Measurements from ENCODE around the gene GAL3ST2.
"Not testable (repeated sequence)": the region's sequence is repeated elsewhere in the genome, so short reads cannot be mapped to it uniquely, and the experiment has no call there.

Gene GAL3ST2

DNA sequence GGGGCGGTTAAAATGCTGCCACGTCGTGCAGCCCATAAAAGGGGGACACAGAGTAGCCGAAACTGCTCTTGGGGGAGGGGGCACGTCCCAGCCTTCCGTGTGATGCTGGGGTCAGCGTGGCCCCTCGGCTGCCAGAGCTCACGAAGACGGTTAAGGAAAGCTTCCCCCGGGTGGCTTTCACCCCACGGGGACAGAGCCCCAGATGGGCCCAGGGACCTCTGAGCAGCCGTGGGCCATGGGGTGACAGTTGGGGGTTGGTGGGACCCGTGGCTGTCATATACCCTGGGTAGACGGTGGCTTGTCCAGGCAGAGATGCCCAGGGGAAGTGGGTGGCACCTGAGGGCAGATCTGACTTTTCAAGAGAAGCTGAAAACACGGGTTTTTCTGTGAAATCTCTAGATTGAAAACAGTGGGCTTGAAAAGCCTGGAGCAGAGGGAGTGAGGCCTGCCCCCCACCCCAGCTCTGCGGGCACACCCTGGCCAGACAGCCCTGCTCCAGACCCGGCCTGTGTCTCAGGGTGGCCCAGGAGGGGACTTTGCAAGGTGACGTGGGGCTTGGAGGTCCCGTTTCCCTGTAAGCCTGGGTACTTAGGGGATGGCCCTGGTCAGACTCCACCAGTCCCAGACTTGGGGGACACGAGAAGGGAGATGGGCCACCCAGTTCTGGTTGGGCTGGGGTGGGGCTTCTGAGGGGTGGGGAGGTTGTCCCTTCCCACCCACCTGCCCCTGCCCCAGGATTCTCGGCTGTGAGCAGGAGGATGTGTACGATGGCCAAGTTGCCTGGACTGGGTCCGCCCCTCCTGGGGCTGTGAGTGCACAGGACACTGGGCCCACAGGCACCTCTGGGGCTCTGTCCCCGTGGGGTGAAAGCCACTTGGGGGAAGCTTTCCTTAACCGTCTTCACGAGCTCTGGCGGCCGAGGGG lies 33.0 kb downstream of the GAL3ST2 start:
- no peak for DNase-seq (ENCODE audit: low read depth in 2 of 2)

DNA sequence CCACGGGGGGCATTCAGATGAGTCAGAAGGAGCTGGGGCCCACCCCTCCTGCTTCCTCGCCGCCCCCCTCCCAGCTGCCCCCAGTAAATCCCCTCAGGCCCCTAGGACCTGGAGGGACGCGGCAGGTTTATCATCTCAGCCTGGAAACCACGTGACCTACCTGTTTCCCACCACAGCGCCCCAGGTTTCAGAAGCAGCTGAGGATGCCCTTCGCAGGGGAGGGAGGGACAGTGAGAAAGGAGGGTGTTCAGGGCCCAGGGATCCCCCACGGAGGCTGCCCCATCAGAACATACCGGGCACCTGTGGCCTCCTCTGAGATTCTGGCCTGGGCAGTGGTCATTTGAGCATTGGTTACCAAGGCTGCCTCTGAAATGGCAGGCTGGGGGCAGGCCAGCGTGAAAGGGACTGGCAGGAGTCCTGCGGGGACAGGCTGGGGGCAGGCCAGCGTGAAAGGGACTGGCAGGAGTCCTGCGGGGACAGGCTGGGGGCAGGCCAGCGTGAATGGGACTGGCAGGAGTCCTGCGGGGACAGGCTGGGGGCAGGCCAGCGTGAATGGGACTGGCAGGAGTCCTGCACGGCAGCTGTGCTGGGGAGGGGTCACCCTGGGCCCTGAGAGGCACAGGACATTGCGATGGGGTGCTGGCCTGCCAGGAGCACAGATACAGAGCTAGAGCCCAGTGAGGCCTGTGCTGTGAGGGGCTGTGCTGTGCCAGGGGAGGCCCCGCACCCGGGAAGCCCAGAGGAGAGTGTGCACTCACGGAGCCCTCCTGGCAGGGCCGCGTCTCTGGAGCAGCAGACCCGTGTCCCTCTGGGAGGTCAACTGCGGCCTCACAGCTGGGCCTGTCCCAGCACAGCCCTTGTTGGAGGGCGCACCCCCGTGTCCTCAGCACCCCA lies 33.9 kb downstream of the GAL3ST2 start:
- DNase-seq (ENCODE audit: low read depth in 2 of 2) = no peak

DNA sequence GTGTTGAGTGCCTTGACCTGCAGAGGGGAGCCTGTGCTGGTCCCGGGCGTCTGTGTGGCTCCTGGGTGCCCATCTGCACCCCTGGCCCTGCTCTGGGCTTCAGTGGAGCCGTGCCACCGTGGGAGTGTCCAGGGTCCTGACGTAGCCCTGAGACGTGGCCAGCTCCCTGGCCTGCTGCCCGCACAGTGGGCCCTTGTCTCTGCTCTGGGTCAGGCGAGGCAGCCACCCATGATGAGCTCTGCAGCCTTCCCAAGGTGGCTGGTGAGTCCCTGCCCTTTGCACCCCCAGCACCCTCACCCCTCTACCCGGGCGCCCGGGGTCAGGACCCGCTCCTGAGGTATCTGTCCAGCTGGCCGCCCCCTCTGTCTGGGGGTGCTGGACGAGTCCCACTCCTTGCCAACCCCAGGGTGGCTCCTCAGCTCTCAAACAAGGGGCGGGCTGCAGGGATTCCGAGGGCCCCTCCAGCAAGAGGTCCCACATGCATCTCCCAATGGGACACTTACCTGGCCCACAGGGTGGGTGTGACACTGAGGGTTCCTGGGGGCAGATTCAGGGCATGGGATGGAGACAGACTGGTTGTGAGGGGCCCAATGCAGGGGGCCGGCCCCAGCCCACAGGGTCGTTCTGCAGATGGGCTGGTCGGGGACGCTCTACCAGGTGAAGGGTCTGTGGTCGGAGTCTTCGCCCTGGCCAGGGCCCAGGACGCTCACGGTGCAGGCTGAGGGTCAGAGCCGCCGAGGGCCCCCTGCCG lies 34.8 kb downstream of the GAL3ST2 start:
- no peak for DNase-seq (ENCODE audit: low read depth in 2 of 2)

DNA sequence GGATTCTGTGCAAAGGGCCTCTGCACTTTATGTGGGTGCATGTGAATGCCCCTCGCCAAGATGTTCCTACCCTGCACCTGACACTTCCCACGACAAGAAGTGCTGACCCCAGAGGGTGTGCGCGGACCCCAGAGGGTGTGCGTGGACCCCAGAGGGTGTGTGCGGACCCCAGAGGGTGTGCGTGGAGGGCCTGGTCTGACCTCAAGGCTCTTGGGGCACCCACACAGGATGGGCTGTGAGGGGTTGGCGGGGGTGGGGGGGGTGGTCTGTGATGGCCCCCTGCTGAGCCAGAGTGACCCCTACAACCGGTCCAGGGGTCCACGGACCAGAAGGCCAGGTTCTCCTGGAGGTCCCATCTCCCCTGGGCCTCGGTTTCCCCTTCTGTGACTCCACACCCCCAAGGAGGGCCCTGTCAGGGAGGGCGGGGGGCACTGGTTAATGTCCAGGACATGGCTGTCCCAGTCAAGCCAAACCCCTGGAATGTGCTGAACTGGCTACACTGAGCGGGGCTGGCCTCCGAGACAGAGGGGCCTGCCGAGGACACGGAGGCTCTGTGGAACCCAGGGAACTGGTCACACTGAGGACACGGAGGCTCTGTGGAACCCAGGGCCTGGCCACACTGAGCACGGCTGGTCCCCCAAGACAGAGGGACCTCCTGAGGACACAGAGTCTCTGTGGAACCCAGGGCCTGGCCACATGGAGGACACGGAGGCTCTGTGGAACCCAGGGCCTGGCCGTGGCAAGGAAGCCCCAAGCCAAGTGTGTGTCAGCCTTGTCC lies 35.5 kb downstream of the GAL3ST2 start:
- DNase-seq (ENCODE audit: low read depth in 2 of 2) = no peak

DNA sequence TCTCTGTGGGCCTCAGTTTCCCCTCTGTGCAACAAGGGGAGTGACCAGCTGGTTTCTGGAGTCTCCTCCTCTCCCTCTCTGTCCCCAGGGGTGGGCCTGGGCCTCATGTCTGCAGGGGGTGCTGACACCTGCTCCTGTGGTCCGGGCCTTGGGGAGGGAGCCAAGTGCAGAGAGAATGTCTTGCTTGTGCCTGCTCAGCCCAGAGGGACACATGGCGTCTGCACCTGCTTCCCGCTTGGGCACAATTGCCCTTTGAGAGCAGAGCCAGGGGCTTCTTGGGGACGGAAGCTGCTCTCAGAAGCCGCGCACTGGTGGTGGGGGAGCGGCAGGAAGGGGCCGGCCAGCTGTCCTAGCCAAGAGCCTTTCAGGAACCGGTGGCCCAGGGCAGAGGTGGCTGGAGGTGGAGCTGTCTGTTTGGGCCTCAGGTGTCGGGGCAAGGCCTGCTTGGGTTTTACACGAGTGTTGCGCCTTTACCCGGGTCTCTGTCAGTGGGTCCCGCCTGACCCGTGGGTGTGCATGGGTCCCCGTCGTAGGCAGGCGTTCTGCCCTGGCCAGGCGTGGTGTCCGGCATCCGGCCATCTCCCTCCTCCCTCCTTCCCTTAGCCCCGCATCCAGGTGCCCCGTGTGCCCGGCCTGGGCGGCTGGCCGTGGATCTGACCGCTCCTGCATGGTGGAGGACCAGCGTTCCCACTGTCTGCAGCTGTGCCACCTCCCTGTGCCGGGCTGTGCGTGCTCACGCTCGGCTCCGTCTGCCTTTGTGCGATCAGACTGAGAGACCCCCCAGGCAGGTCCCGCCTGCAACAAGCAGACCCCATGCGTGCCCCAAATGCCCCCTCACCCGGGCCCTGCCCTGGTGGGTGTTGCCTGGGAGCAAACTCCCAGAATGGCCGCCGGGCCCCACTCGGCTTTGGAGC lies 36.4 kb downstream of the GAL3ST2 start:
- no peak for DNase-seq (ENCODE audit: low read depth in 2 of 2)

DNA sequence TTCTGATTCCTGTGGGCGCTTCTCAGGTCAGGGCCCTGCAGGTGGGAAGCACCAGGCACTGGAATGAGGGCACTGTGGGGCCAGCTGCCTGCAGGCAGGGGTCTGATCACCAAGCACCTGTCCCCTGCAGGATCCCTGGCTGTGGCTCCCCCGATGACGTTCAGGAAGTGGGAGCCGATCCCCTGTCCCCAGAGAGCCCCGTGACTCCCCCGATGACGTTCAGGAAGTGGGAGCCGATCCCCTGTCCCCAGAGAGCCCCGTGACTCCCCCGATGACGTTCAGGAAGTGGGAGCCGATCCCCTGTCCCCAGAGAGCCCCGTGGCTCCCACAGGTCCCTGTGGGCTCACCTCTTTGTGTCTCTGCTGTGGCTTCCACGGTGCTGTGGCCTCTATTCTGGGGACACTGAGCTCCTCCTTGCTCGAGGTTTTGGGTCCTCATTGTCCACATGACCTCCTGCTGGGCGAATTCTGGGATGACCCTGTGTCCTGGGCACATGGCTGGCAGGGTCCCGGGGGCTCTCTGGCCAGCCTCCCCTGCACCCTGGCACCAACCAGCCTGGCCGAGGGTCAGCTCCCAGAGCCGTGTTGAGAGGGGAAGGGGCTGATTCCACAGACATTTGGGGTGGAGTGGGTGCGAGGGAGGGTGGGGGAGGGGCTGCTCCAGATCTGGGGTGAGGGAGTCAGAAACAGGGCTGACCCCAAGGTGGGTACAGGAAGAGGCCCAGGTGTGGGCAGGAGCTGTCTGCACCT lies 37.2 kb downstream of the GAL3ST2 start:
- no peak for DNase-seq (ENCODE audit: low read depth in 2 of 2)

DNA sequence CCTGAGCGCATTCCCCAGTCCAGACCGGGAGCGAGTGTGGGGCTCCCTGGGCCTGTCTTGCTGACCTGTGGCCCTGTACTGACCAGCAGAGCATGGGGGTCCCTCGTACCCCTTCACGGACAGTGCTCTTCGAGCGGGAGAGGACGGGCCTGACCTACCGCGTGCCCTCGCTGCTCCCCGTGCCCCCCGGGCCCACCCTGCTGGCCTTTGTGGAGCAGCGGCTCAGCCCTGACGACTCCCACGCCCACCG lies 37.7 kb downstream of the GAL3ST2 start:
- DNase-seq (ENCODE audit: low read depth in 2 of 2) = no peak

DNA sequence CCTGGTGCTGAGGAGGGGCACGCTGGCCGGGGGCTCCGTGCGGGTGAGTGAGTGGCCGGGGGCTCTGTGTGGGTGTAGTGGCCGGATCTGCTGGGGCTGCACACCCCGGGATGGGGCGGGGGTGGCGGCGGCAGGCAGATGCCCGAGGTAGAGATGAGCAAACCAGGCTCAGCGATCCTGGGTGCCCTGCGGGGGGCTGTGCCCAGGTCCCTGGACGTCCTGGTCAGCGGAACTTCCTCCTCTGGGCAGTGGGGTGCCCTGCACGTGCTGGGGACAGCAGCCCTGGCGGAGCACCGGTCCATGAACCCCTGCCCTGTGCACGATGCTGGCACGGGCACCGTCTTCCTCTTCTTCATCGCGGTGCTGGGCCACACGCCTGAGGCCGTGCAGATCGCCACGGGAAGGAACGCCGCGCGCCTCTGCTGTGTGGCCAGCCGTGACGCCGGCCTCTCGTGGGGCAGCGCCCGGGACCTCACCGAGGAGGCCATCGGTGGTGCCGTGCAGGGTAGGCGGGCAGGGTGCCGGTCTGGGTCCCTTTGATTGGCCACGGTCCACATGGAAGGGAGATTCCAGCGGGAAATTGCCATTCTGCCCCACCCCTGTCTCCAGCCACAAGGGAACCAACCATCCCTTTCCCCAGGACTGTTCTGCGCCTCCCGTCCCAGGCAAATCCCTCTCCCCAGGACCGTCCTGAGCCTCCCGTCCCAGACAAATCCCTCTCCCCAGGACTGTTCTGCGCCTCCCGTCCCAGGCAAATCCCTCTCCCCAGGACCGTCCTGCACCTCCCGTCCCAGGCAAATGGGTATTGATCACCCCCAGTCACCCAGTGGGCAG lies 38.2 kb downstream of the GAL3ST2 start:
- DNase-seq (ENCODE audit: low read depth in 2 of 2) = no peak

DNA sequence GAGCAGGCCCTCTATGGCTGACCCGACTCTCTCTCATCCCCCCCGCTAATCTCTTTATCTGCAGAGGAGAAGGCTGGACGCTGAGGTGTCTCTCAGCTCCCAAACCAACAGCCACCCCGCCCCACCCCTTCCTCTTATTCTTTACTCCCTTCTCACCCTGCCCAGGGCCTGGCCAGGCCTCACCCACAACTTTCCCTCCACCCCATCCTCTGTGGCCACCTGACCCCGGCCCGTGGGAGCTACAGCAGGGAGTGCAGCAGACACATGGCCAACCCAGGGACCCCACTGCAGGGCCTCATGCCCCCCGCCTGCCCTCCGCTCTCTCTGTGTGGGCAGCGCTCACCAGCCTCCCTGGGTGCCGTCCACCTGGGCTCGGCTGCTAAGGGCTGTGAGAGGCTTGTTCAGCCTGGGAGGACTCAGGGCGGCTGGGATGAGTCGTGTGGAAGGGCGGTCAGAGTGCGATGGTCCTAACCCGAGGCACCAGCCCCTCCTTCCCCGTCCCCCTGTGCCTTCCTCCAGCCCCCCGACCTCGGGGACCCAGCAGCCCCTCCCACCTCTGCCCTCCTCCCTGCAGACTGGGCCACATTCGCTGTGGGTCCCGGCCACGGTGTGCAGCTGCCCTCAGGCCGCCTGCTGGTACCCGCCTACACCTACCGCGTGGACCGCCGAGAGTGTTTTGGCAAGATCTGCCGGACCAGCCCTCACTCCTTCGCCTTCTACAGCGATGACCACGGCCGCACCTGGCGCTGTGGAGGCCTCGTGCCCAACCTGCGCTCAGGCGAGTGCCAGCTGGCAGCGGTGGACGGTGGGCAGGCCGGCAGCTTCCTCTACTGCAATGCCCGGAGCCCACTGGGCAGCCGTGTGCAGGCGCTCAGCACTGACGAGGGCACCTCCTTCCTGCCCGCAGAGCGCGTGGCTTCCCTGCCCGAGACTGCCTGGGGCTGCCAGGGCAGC lies 39.1 kb downstream of the GAL3ST2 start:
- DNase-seq (ENCODE audit: low read depth in 2 of 2) = no peak

DNA sequence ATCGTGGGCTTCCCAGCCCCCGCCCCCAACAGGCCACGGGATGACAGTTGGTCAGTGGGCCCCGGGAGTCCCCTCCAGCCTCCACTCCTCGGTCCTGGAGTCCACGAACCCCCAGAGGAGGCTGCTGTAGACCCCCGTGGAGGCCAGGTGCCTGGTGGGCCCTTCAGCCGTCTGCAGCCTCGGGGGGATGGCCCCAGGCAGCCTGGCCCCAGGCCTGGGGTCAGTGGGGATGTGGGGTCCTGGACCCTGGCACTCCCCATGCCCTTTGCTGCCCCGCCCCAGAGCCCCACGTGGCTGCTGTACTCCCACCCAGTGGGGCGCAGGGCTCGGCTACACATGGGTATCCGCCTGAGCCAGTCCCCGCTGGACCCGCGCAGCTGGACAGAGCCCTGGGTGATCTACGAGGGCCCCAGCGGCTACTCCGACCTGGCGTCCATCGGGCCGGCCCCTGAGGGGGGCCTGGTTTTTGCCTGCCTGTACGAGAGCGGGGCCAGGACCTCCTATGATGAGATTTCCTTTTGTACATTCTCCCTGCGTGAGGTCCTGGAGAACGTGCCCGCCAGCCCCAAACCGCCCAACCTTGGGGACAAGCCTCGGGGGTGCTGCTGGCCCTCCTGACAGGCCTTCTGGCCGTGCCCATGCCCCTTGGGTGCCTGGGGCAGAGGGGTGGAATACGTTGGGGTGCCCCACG lies 40.0 kb downstream of the GAL3ST2 start:
- DNase-seq (ENCODE audit: low read depth in 2 of 2) = no peak

DNA sequence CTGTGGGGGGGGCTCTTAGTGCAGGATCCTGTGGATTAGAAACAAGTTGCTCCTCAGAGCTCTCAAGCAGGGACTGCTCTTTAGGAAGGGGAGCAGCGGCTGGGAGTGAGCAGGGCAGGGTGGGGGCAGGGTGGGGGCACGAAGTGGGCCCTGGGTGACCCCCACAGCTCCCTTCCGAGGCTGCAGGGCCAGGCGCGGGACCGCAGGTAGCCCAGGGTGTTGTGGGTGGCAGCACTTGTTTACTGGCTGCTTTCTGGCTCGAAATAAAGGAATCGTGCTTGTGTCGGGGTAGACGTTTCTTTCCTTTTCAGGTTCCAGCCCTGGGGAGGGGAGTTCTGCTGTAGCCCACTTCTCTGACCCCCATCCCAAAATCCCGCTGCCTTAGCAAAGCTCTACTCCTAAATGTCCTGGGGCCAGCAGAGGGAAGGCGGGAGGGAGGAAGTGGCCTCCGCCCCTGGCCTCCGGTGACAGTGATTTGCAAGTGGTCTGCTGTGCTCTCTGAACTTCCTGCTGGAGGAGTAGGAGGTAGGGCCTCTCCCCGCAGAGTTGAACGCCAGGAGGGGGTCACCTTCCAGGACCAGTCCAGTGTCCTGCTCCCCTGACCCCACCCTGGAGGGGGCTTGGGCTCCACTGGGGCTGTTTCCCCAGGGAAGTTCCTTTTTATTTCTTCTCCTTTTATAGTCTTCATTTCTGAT lies 40.7 kb downstream of the GAL3ST2 start:
- DNase-seq (ENCODE audit: low read depth in 2 of 2) = no peak

DNA sequence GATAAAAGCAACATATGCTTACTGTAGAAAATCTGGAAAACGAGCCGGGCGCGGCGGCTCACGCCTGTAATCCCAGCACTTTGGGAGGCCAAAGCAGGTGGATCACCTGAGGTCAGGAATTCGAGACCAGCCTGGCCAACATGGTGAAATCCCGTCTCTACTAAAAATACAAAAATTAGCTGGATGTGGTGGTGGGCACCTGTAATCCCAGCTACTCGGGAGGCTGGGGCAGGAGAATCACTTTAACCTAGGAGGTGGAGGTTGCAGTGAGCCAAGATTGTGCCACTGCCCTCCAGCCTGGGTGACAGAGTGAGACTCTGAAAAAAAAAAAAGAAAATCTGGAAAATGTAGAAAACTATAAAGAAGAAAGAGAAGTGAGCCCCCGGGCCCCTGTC lies 41.2 kb downstream of the GAL3ST2 start:
- not testable (repeated sequence) for DNase-seq (ENCODE audit: low read depth in 2 of 2)

DNA sequence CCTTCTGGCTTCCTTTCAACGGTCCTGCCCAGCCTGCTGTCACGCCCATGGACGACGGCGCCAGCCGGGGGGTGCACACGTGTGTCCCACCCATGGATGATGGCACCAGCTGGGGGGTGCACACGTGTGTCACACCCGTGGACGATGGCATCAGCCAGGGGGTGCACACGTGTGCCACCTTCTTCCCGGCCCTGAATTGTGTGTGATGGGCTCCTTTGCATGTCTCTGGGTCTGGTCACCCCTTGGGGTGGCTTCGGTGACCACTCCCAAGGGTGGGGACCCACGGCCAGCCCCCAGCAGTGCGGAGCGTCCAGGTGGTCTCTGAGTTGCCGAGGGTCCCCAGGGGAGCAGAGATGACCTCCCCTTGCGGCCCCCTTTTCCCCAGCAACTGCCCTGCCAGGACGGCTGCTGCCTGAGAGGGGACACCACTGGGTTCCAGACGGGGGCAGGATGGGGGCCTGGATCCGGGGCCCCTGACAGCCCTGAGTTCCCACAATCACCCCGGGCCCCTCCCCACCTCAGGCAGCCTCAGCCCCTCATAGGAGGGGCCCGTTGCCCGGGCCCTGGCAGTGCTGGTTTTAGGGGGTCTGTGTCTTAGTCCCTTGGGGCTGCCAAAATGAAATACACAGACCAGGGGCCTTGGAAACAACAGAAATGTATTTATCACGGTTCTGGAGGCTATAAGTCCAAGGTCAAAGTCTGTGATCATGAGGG lies 41.8 kb downstream of the GAL3ST2 start:
- DNase-seq (ENCODE audit: low read depth in 2 of 2) = no peak

DNA sequence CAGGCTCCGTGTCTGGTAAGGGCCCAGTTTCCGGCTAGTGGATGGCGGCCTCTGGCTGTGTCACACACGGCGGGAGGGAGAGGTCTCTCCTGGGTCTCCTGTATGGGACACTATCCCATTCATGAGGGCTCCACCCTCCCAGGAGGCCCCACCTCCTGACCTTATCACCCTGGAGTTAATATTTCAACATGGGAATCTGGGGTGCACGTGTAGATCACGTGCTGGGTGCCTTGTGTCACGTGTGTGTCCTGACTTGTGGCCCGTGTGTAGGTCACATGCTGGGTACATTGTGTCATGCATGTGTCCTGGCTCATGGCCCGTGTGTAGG lies 42.3 kb downstream of the GAL3ST2 start:
- no peak for DNase-seq (ENCODE audit: low read depth in 2 of 2)

DNA sequence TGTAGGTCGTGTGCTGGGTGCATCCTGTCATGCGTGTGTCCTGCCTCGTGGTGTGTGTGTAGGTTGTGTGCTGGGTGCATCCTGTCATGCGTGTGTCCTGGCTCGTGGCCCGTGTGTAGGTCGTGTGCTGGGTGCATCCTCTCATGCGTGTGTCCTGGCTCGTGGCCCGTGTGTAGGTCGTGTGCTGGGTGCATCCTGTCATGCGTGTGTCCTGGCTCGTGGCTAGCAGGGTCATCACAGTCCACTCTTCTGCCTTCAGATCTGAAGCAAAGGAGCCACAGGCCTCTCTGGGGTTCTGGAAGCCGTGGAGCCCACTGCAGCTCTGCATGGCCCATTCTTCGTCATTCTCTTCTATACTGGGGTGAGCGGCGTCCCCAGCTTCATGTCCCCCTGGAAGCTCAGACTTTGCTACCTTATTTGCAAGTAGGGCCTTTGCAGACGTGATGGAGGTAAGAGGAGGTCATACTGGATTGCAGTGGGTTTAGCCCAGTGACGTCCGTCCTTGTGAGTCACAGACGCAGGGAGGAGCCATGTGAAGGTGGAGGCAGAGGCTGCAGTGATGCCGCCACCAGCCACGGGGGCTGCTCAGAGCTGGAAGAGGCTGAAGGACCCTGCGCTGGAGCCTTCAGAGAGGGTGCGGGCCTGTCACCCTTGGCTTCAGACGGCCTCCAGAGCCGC lies 43.5 kb downstream of the GAL3ST2 start:
- not testable (repeated sequence) for DNase-seq (ENCODE audit: low read depth in 2 of 2)
